Hepatic stellate cell (primary cell): ENCODE data around the gene RHOF.
"Not testable (repeated sequence)": the region's sequence is repeated elsewhere in the genome, so short reads cannot be mapped to it uniquely, and the experiment has no call there.

Experiments
- DNase-seq: peaks from one replicate; pipeline ENCODE4 v3.0.0; 2011; ENCODE audit warnings: low spot score

The RHOF gene

DNA sequence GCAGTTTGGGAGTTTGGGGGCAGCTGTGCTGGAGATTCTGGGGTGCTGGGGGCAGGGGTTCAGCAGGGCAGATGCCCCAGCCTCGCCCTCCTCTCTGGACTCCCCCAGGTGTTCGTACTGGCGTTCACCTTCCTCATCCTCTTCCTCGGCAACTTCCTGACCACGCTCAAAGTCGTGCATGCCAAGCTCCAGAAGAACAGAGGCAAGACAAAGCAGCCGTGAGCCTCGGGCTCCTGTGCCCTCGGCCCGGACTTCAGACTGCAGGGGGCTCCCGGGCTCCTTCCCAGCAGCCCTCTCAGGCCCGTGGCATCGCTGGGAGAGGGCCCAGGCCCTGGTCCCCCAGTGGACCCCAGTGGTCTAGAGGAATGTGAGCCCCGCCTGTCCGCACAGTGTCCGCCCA is 18.0 kb downstream of the RHOF start:
- no peak for DNase-seq

DNA sequence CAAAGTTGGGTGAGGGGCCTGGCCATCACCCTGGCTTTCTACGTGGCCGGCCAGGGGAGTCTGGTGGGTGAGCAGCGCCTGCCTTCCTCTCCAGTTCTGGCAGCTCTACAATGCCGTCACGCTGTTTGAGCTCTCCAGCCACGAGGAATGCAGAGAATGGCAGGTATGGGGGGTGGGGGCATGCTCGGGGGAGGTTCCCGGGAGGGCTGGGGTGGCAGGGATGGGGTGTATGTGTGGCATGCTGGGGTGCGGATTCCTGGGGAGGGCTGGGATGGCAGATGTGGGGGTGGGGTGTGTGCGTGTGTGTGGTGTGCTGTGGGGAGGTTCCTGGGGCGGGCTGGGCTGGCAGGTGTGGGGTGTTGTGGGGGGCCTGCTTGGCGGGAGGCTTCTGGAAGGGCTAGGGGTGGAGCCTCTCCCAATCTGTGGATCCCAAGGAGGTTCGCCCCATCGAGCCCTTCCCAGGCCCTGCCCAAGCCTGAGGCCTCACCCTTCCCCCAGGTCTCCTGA is 18.5 kb downstream of the RHOF start:
- no peak for DNase-seq

DNA sequence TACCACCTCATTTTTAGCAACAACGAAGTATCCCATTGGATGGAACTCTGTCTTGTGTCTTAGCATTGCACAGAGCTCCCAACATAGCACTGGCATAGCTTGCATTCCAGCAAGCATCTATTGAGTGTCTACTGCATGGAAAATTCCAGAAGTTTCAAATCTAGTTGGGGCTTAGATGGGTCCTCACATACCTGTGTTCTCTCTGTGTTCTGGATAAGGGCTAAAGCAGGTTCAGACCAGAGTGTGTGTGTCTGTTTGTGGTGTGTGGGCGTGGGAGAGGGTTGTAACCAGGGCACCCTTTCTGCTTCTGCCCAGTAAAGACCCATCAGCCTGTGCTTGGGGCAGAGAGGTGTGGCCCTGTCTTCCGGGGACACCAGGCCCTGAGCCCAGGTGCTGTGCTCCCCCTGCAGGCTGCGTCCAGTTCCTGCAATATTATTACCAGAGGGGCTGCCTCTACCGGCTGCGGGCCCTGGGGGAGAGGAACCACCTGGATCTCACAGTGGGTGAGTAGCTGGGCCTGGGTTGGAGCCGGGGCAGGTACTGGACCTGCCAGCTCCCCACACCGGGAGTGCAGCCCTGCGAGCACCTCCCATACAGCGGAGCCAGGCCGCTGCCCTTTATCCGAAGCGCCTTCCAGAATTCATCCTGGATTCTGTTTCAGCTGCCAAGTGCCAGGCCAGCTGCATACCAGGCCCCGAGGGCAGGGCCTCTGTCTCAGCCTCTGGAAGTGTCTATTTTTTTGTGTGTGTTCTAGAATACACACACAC is 20.3 kb downstream of the RHOF start:
- DNase-seq = peak; percentile 87

DNA sequence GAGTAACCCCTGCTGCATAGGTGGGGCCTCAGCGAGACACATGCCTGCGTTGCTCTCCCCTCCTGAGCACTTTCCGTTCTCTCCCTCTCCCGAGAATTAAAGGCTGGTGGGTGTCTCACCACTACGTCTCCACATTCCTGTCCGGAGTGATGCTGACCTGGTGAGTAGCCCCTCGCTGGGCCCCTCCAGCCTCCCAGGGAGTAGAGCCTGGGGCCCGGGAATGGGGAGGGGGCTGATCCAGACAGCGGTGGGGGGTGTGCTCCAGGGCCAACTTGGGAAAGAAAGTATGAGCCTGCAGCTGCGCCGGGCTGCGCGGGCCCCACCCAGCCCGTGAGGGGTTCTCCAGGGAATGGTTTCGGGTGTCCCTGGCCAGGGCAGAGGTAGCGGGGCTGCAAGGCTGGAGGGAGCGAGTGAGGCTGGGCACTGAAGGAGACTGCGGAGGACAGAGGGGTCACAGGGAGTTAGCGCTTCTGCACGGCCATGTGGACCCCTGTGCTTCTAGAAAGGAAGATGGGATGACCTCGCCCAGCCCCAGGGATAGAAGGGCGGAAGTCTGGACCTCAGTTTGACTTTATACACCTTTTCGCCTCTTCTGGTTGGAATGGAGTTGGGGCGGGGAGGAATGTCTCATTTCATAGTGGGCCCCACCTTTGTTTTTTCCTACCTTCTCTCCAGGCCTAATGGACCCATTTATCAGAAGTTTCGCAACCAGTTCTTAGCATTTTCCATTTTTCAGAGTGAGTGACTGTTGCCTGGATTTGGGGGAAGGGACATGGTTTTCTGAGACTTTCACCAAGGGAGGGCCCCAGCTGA is 22.5 kb downstream of the RHOF start:
- DNase-seq = no peak

DNA sequence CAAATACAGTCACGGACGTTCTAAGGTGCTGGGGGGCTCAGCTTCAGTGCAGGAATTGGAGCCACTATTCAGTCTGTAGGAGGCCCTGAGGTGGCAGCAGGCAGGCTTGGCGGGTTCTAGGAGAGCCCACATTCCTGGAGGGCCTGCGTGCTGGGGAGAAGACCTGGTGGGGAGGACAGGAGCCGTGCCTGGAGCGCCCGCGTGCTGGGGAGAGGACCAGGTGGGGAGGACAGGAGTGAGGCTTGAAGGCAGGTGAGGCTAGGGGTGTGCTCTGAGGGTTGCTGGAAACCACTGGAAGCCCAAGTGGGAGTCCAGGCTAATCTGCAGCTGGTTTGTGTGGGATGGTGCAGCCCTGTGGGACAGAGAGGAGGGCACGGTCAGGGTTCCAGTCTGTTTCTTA is 23.1 kb downstream of the RHOF start:
- DNase-seq = no peak

DNA sequence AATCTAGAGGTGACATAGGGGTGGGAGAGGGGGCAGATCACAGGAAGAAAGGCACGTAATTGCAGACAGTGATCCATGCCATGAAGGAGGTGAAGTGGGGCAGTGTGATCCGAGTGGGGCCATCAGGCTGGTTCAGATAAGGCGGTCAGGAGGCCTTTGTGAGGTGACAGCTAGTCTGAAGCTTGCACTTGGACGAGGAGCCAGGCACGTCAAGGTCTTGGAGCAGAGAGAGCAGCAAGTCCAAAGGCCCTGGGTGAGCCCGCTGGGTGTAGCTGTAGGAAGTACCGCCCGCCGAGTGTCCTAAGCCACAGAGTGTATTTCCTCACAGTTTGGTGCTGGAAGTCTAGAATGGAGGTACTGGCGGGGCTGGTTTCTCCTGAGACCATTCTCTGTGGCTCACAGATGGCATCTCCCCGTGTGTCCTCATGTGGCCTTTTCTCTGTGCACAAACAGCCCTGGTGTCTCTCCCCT is 23.6 kb downstream of the RHOF start:
- no peak for DNase-seq

DNA sequence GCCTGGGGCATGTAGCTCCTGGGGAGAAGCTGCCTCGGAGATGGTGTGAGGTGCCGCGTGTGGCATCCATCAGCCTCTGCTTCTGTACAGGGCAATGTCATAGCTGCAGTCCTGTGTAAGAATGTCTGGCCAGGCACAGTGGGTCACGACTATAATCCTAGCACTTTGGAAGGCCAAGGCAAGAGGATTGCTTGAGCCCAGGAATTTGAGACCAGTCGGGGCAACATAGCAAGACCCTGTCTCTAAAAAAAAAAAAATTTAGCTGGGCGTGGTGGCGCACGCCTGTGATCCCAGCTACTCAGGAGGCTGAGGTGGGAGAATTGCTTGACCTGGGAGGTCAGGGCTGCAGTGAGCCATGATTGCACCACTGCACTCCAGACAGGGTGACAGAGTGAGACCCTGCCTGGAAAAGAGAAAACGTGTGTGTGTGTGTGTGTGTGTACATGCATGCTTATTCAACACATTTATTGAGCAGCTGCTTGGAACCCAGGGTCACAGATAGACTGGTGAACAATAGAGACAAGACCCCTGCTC is 24.1 kb downstream of the RHOF start:
- DNase-seq = no peak

DNA sequence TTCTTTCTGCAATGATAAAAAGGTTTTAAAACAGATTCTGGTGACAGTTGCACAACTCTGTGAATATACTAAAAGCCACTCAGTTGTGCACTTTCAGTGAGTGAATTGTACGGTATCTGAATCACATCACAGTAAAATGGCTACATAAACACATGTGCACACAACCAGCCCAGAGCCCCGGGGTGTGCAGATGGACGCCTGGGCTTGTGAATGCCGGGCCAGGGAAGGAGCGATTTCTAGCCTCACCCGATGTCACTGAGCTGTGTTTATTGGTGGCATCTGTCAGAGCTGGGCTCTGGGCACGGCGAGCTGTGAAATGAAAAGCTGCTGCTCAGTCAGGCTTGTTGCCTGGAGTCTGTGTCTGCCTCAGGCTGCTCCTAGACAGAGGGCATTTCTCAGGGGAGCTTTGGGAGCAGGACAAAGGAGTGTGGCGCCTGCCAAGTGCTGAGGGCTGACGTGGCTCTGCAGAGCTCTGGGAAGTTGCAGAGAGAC is 25.9 kb downstream of the RHOF start:
- DNase-seq = peak; percentile 84

DNA sequence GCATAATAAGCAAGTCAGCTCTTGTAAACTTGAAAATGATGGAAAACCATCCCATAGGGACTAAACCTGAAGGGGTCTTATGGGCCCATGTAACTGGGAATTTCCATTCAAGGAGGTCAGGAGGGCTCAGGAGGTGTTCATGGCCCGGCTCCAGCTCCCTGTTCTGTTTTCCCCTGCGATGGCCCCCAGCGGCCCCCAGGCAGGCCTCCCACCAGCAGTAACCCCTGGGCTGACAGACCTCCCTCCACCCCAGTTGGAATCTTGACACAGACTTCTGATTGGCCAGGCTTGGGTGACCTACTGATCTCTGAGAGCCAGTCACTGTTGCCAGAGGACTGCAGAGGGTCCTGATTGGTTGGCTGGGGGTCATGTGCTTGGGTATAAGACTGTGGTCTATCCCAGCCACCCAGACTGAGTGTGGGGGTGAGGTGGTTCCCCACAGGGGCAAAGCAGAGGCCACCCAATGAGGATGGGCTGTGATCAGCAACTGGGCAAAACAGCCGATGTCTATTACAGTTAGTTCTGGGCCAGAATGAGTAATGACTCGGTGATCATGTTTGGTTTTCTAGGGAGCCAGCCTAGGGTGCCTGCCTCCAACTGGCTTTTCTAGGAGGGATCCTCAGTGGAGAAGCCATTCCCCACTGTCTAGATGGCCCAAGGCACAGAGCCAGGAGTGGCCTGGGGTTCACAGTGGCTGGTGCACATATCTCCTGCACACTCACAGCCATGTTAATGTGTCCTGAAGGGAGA is 27.0 kb downstream of the RHOF start:
- DNase-seq = no peak

DNA sequence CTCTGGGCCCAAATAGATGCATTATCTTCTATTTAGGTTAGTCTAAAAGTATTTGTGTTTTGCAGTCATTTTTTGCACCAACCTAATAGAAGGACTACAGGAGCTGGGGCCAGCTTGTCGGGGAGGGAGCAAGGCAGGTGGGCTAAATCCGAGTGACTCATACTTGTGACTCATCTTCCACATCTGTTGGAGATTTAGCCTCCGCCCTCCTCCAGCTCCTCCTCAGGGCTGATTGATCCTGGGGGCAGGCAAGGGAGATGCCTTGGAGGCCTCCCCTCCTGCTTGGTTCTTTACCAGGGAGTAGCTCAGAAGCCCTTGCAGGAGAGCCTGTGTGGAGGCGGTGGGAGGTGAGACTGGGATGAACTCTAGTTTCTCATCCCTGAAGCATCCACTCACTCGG is 27.9 kb downstream of the RHOF start:
- DNase-seq = peak; percentile 63

DNA sequence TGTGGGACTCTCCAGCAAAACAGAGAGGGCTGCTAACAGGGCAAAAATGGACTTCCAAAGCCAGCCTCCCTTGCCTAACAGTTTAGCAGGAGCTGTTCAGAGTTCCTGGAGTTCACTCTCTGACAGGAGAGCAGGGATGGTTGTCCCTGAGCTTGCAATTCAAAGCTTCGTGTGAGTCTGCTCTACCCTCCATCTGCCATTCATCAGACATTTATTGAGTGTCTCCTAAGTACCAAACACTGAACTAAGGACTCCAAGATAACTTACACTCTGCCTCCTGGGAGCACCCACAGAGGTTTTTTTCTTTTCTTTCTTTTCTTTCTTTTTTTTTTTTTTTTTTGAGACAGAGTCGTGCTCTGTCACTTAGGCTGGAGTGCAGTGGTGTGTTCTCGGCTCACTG is 28.7 kb downstream of the RHOF start:
- DNase-seq = no peak

DNA sequence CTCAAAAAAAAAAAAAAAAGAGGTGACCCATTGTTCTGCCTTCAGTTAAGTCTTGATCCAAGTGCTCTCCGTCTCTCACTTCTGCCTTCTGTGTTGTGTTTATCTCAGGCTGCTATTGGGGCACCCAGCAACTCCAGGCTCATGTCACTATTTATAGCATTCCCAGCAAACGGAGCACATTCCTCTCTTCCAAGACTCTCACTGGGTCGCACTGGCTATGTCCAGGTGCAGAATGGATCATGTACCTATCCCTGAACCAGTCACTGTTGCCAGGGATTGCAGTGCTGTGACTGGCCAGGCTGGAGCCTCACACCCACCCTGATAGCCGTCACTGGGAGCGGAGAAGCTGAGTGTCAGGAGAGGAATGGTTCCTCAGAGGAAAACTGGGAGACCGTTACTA is 31.2 kb downstream of the RHOF start:
- peak; percentile 74 for DNase-seq

DNA sequence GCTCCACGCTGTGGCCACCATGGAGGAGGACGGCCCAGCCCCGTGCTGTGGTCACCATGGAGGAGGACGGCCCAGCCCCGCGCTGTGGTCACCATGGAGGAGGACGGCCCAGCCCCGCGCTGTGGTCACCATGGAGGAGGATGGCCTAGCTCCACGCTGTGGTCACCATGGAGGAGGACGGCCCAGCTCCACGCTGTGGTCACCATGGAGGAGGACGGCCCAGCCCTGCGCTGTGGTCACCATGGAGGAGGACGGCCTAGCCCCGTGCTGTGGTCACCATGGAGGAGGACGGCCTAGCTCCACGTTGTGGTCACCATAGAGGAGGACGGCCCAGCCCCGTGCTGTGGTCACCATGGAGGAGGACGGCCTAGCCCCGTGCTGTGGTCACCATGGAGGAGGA is 35.0 kb downstream of the RHOF start:
- DNase-seq = not testable (repeated sequence)

DNA sequence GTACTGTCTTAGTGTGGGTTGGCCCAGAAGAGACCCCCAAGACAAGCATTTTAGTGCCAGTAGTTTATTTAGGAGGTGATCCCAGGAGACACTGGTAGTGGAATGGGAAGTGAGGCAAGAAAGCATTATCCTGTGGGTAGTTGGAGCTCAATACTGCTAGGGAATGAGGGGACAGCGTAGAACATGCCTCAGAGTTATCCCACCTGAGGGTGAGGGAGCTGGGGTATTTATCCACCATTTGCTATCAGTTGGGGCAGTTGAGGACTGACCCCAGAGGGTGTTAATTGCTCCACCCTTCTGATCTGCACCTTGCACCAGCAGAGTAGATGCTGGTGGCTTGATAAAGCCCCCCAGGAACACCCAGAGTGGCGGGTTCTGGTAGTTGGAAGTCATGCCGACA is 37.9 kb downstream of the RHOF start:
- no peak for DNase-seq

DNA sequence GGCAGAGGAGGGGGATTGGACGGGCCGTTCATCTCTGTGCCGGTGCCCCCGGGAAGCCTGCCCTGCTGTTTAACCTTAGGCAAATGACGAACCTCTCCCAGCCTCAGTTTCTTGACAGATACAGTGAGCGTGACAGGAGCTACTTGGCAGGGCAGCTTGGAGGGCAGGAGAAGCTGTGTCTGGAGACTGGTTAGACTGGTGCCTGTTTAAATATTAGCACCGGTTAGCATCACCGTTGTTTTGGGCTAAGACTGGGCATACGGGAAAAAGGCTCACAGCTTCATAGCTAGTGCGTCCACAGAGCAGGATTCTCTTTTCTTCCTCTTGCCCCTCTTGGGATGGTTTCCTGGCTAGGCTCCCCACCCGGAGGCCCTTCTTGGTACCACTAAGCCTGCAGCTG is 38.7 kb downstream of the RHOF start:
- no peak for DNase-seq

DNA sequence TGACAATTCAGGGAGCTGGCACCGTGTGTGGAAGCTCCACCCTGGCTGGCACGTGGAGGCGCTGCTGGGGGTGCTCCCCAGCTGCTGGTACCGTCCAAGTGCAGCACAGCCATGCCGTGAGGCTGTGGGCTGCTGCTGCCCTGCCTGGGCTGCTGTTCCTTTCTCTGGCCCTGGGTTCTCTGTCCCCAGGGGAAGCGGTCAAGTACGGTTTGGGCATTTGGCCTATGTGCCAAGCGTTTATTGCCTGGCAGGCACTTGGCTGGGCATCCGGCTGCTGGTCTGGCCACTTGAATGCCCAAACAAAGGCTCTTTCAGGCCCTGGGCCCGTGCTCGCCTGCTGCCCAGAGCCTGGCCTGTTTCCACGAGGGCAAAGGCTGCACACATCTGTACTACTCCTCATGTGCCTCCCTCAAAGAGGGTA is 39.6 kb downstream of the RHOF start:
- no peak for DNase-seq

DNA sequence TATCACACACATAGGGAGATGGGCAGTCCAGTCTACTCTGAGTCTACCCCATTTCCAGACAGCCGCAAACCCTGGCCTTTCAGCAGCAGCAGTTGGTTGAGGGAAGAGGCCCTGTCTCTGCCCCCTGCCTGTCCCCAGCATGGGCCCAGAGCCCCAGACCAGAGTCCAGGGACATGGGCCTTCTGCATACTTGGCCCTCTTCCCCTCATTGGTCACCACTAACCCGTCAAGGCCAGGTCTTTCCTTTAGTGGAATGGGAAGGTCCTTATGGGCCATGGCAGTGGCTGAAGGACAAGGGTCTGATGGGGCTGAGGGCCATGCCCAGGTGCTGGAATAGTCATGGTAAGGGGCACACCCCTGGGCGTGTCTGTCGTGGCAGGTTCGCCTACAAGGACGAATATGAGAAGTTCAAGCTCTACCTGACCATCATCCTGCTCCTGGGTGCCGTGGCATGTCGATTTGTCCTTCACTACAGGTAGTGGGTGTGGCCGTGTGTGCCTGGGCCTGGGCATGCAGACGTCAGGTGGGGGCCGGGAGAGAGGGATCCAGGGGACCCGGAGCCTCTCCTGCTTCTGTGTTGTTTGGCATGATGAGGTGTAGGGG is 41.6 kb downstream of the RHOF start:
- no peak for DNase-seq

DNA sequence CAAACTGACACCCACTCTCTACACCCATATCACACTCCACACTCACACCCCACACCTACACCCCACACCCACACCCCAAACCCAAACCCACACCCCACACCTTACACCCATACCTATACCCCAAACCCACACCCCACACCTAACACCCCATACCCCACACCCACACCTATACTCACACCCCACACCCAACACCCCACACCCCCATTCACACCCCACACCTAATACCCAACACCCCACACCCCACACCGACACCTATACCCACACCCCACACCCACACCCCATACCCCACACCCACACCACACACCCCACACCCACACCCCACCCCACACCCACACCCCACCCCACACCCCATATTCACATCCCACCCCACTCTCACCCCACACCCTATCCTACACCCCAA is 42.5 kb downstream of the RHOF start:
- no peak for DNase-seq

DNA sequence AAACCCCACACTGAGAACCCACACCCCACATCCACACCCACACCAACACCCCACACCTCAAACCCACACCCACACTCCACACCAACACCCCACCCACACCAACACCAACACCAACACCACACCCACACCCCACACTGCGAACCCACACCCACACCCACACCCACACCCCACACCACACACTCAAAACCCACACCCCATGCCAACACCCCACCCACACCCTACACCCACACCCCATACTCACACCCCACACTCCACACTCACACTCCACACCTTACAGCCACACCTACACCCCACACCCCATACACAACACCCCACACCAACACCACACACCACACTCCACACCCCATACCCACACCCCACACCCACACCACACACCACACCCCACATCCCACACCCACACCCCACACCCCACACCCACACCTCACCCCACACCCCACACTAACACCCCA is 43.0 kb downstream of the RHOF start:
- no peak for DNase-seq

DNA sequence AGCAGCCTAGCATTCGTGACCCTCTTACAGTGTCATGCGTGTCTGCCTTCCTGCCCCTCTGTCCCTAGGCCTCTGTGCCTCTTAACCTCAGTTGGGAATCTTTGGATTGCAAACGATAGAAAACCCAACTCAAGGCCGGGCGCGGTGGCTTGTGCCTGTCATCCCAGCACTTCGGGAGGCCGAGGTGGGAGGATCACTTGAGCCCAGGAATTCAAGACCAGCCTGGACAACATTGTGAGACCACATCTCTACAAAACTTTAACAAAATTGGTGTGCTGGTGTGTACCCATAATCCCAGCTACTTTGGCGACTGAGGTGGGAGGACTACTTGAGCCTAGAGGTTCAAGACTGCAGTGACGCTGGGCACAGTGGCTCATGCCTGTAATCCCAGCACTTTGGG is 44.2 kb downstream of the RHOF start:
- no peak for DNase-seq

DNA sequence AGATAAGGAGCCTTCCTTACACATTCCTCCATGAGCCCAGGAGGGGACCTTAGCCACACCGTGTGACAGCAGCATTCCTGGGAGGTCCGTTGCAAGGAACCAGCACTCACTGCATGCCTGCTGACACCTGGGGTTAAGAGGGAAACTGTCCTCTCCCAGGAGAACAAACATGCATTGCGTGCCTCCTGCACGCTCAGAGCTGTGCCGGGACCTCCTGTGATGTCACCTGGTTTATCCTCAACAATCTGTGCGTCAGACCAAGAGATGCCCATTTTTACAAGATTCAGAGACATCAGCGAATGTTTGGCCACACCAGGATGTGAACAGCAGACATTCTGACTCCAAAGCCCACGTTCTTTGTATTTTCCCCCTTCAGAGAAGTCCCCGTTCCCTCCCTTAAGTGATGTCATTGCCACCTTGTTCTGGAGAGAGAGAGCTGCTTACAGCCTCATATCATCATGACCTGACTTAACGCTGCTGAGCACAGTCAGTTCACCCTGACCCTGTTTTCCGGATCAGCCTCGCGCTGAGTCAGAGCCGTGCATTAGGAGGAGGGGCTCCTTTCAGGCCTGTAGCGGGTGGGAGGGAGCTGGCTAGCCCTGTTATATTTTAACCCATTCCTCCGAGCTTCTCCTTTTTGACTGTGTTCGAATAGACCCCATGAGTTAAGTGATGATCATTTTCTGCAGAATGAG is 44.8 kb downstream of the RHOF start:
- peak; percentile 82 for DNase-seq
